Measurements from ENCODE around the gene PARD3B. TPM values are rescaled to one million over a fixed set of nuclear protein-coding genes. Genes with fewer than 3 reads are reported as not detected.

PARD3B gene
- total RNA-seq, 4 donors from 2014 or later: 6.5 to 17.3 (median 12.7) TPM

DNA sequence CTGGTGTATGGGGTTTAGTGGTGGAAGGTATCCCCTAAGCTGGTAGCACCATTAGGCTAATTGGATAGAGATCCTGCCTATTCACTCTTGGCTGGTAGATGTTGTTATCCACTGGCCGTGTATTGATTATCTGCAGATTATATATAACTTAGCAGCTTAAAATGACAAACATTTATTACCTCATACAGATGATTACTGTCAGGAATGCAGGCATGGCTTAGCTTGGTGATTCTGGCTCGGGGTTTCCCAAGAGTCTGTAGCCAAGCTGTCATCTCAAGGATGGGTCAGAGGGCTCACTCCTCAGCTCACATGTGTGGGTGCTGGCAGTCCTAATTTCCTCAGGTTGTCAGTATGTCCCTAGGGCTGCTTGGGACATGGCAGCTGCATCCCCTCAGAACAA is 465.8 kb downstream of the PARD3B start:
- no peak overlapping the region for H3K4me3 ChIP-seq (ENCODE audit: low read depth, poor library complexity, severe bottlenecking)
- WGBS, 2 donors: 79 to 80% methylated on average over 2 of the region's 2 CpGs
- no peak for DNase-seq (ENCODE audit: low spot score in 2 of 2)
- intact Hi-C loops (cut with DNase I; ENCODE audit: low total_unique reads): no loop called here
- TF ChIP-seq, protein P1, sequence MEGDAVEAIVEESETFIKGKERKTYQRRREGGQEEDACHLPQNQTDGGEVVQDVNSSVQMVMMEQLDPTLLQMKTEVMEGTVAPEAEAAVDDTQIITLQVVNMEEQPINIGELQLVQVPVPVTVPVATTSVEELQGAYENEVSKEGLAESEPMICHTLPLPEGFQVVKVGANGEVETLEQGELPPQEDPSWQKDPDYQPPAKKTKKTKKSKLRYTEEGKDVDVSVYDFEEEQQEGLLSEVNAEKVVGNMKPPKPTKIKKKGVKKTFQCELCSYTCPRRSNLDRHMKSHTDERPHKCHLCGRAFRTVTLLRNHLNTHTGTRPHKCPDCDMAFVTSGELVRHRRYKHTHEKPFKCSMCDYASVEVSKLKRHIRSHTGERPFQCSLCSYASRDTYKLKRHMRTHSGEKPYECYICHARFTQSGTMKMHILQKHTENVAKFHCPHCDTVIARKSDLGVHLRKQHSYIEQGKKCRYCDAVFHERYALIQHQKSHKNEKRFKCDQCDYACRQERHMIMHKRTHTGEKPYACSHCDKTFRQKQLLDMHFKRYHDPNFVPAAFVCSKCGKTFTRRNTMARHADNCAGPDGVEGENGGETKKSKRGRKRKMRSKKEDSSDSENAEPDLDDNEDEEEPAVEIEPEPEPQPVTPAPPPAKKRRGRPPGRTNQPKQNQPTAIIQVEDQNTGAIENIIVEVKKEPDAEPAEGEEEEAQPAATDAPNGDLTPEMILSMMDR (IDR thresholded peaks at IDR 0.05): no peak
- no peak for TF ChIP-seq POLR2A (IDR thresholded peaks at IDR 0.05)

DNA sequence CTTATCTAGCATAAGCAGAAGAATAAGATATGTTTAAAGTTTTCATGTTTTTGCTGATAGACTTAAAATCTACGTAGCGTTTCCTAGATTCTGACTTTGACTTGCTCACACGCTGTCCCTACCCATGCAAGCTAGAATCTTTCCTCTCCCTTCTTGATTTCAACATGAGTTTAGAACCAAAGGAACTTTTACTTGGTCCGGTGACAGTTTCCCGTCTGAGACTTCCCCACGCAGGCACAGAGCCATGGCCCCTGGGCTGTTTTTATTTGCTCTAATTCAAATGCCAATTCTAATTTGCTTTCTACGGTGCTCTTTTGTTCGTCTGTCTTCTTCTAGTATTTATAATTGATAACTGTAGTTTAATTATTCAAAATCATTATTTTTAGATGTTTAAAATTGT is 467.7 kb downstream of the PARD3B start:
- intact Hi-C loops (cut with DNase I; ENCODE audit: low total_unique reads): no loop called here
- no peak for DNase-seq (ENCODE audit: low spot score in 2 of 2)
- WGBS, 2 donors: 50 to 54% methylated on average over 8 of the region's 8 CpGs
- no peak for TF ChIP-seq POLR2A (IDR thresholded peaks at IDR 0.05)
- TF ChIP-seq, protein P1 (IDR thresholded peaks at IDR 0.05): no peak
- H3K4me3 ChIP-seq (ENCODE audit: low read depth, poor library complexity, severe bottlenecking): no peak overlapping the region

DNA sequence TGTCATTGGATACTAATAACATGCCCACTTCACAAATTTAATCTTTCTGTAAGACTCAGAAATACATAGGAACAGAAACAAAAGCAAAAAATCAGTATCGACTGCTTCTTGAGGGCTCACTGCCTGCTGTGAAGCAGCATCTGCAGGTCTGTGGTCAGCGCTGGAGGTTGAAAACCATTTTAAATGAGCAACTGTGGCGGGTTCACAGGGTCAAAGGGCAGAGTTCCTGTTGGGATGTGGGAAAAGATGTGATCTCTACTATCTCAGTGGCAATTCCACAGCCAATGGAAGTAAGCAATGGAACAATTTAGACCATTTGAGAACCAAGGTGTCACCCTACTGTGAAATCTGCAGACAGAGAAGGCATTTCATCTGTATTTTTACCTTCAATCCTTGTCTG is 468.3 kb downstream of the PARD3B start:
- no peak for DNase-seq (ENCODE audit: low spot score in 2 of 2)
- WGBS, 2 donors: 94 to 99% methylated on average over 3 of the region's 3 CpGs
- intact Hi-C loops (cut with DNase I; ENCODE audit: low total_unique reads): no loop called here
- H3K4me3 ChIP-seq (ENCODE audit: low read depth, poor library complexity, severe bottlenecking): no peak overlapping the region
- TF ChIP-seq, protein P1 (IDR thresholded peaks at IDR 0.05): no peak
- TF ChIP-seq POLR2A (IDR thresholded peaks at IDR 0.05): no peak

DNA sequence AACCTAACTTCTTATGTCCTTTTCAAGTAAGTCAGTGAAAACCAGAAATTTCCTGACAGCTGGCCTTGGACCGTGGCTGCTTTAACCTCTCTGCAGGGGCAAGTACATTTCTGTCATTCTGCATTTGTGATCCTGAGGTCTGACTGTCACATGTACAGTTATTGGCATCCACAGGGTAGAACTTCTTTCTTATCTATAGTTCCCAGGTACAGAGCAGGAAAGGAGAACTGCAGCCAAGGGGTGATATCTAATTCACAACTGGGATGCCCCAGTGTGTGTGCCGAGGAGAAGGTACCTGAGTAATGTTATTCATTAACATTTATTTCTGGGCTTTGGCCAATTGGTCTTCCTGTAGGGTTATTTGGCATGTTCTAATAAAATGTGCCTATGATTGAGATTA is 468.9 kb downstream of the PARD3B start:
- intact Hi-C loops (cut with DNase I; ENCODE audit: low total_unique reads): no loop called here
- 69 to 71% methylated on average over 2 of the region's 2 CpGs for WGBS, 2 donors
- TF ChIP-seq, protein P1 (IDR thresholded peaks at IDR 0.05): no peak
- no peak for TF ChIP-seq POLR2A (IDR thresholded peaks at IDR 0.05)
- DNase-seq (ENCODE audit: low spot score in 2 of 2): no peak
- H3K4me3 ChIP-seq (ENCODE audit: low read depth, poor library complexity, severe bottlenecking): no peak overlapping the region

DNA sequence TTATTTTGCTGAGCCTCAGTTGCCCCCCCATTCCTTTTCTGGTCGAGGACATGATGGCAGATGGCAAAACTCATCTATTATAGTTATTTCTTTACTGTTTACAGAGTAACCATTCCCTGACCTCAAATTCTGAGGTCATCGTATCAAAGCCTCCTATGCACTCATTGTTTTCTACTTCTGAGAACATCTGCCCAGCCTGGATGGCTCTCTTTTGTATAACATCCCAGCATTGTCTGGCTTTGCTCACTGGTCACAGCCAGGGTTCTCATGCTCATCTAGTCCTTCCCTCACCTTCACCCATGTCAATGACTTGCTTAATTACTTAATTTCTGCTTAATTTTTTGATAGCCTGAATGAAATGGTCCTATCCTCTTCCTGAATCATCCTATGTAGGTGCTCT is 472.1 kb downstream of the PARD3B start:
- intact Hi-C loops (cut with DNase I; ENCODE audit: low total_unique reads): no loop called here
- 87% methylated on average over 2 of the region's 2 CpGs for WGBS, 2 donors
- H3K4me3 ChIP-seq (ENCODE audit: low read depth, poor library complexity, severe bottlenecking): no peak overlapping the region
- TF ChIP-seq, protein P1 (IDR thresholded peaks at IDR 0.05): no peak
- TF ChIP-seq POLR2A (IDR thresholded peaks at IDR 0.05): no peak
- DNase-seq (ENCODE audit: low spot score in 2 of 2): no peak

DNA sequence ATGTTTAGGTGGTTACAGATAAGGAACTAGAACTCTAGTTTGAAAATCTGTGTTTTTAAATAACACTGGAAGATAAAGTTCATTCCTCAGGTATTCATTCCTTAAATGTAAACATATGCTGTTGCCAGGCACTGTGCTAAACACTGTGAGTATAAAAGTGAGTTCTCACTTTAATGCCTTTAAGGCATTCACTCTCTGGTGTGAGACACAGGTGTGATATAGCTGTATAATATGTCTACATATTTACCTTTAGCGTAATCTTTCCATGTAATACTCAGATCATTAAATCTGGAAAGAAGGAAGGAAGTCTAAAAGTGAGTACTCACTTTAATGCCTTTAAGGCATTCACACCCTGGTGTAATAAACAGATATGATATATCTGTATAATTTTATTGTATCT is 472.6 kb downstream of the PARD3B start:
- no peak for TF ChIP-seq POLR2A (IDR thresholded peaks at IDR 0.05)
- TF ChIP-seq, protein P1 (IDR thresholded peaks at IDR 0.05): no peak
- H3K4me3 ChIP-seq (ENCODE audit: low read depth, poor library complexity, severe bottlenecking): no peak overlapping the region
- intact Hi-C loops (cut with DNase I; ENCODE audit: low total_unique reads): no loop called here
- WGBS, 2 donors: 77 to 96% methylated on average over 1 of the region's 1 CpG
- DNase-seq (ENCODE audit: low spot score in 2 of 2): no peak

All from lower leg skin (tissue), 4 donors.